BJ (cell line): ENCODE data around the gene MARCHF5. TPM values are rescaled to one million over a fixed set of nuclear protein-coding genes. Genes with fewer than 3 reads are reported as not detected.
"Not testable (repeated sequence)": the region's sequence is repeated elsewhere in the genome, so short reads cannot be mapped to it uniquely, and the experiment has no call there.

Experiments used
- CTCF ChIA-PET: fragments of 350-600 bp; formaldehyde crosslinking; extraction: SDS; loops from one replicate; lab custom pipeline; 2021; ENCODE audit warnings: antibody characterized with exemption, inconsistent platforms; lab: Yijun Ruan, JAX
- POLR2A ChIA-PET: fragments of 300-600 bp; sonication (Branson Sonifier 250); formaldehyde crosslinking; extraction: SDS; loops from one replicate; lab custom pipeline; 2021; ENCODE audit warnings: antibody characterized with exemption; lab: Charles Lee
- DNase-seq: peaks from one replicate; pipeline ENCODE4 v3.0.0-alpha.2; 2011; ENCODE audit warnings: low read depth
- H3K27me3 ChIP-seq: 2 replicates; pipeline ENCODE4 v1.6.0; 2011; ENCODE audit warnings: low read length; ENCODE audit not compliant: control insufficient read depth, insufficient read depth
- H3K36me3 ChIP-seq: 2 replicates; pipeline ENCODE4 v1.5.1; 2011; ENCODE audit warnings: low read length; ENCODE audit not compliant: control insufficient read depth, insufficient read depth
- H3K4me3 ChIP-seq: 2 replicates; pipeline ENCODE4 v1.5.1; 2011; ENCODE audit warnings: low read depth, mild to moderate bottlenecking, control low read depth, low read length
- CTCF ChIP-seq: IDR thresholded peaks from 2 replicates; pipeline ENCODE4 v1.5.1; 2011; ENCODE audit warnings: low read depth, mild to moderate bottlenecking, control low read depth, inconsistent platforms, low read length, moderate library complexity; ENCODE audit not compliant: insufficient read depth
- polyA plus RNA-seq: library from polyadenylated mRNA; depleted of rRNA; stranded (reverse); fragments of >200 nt; gene quantifications from 2 replicates; pipeline ENCODE4 v1.2.3, GENCODE V29; 2011; rRNA removed
- small RNA-seq: library from RNA; depleted of rRNA; stranded (forward); fragments of <200 nt; gene quantifications from one replicate; pipeline ENCODE3, GENCODE V24; 2012; ENCODE audit warnings: low replicate concordance, low read depth; ENCODE audit not compliant: insufficient read length

Gene MARCHF5
- polyA plus RNA-seq, 1 experiment, result 13.1 TPM

- ChIA-PET CTCF (no interaction called here), POLR2A (no interaction called here)
Measured at GRCh38 chr10:92384741-92385140, 93.8 kb downstream of the MARCHF5 start.

GRCh38 chr10:92385831-92386230 is 94.9 kb downstream of the MARCHF5 start:
- no peak for TF ChIP-seq CTCF
- DNase-seq, result no peak
- POLR2A ChIA-PET, result no interaction called here
- H3K4me3 ChIP-seq, result no peak overlapping the region
- CTCF ChIA-PET, result no interaction called here
- H3K27me3 ChIP-seq, result no peaks in the 10 kb centered on the region
- H3K36me3 ChIP-seq, result no peaks in the 10 kb centered on the region

More at GRCh38 chr10:92384741-92385140, 93.8 kb downstream of the MARCHF5 start:
- peaks cover 2% of the 10 kb centered on the region; the same call in 1 of the 2 replicates for H3K27me3 ChIP-seq
- DNase-seq, result no peak
- no peaks in the 10 kb centered on the region for H3K36me3 ChIP-seq
- no peak for TF ChIP-seq CTCF
- no peak overlapping the region for H3K4me3 ChIP-seq

DNA sequence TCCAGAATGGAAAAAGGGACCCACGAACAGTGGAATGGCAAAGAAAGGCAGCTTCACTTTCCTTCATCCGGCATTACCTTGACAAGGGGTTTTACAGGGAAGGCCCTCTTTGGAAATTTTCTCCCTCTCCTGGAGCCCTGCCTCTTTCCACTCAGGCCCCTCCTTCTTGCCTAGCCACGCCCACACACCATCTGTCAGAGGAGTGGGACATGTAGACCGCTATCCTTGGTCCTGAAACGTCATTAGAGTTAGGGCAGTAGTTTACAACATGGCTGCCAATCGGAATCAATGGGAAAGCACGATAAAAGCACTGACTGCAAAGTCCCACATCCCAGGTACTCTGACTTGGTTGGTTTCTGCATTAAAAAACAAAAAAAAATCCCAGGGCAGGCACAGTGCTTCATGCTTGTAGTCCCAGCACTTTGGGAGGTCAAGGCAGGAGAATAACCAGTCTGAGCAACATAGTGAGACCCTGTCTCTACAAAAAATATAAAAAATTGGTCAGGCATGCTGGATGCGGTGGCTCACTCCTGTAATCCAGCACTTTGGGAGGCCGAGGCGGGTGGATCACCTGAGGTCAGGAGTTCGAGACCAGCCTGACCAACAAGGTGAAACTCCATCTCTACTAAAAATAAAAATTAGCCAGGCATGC is 96.4 kb downstream of the MARCHF5 start:
- TF ChIP-seq CTCF, result no peak
- ChIA-PET CTCF (no interaction called here), POLR2A (no interaction called here)
- H3K27me3 ChIP-seq, result no peaks in the 10 kb centered on the region
- DNase-seq, result no peak
- no peak overlapping the region for H3K4me3 ChIP-seq
- H3K36me3 ChIP-seq, result no peaks in the 10 kb centered on the region

GRCh38 chr10:92393173-92393572 is 102.2 kb downstream of the MARCHF5 start:
- H3K4me3 ChIP-seq, CTCF ChIA-PET, H3K36me3 ChIP-seq, DNase-seq, H3K27me3 ChIP-seq, POLR2A ChIA-PET: not testable (repeated sequence)

DNA sequence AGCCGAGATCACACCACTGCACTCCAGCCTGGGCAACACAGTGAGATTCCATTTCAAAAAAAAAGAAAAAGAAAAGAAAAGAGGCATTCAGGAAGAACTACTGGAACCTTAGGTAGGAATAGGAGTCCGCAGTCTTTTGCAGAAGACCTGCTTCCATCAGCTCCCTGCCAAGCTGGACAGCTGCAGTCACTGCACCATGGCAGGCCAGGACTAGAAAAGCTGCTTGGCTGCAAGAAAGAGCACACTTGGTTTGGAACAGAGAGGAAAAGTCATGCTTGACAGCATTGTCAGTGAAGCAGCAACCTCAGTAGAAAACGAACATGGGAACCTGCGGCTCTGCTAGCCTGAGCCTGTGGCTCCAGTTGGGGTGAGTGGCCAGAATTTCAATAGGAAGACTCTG is 104.3 kb downstream of the MARCHF5 start:
- POLR2A ChIA-PET, result no interaction called here
- CTCF ChIA-PET, result interaction anchor here (0.7 kb wide), 1 partner anchor 546 kb away, joined by 3 read pairs; no protein-coding TSS in a partner anchor
- H3K27me3 ChIP-seq, result no peaks in the 10 kb centered on the region; the same call in 1 of the 2 replicates
- no peaks in the 10 kb centered on the region for H3K36me3 ChIP-seq
- no peak overlapping the region for H3K4me3 ChIP-seq
- TF ChIP-seq CTCF, result no peak
- no peak for DNase-seq

GRCh38 chr10:92402234-92402633 is 111.3 kb downstream of the MARCHF5 start:
- H3K36me3 ChIP-seq, POLR2A ChIA-PET, H3K27me3 ChIP-seq, CTCF ChIA-PET, H3K4me3 ChIP-seq, DNase-seq: not testable (repeated sequence)

Small RNA genes within 50 kb of the gene (small RNA-seq; reads per million reads assigned to genes)
- gene RF00019 (not detected), gene RNY3P12 (not detected)

Other genes starting within 250 kb of the MARCHF5 start
- 0.28 TPM in 2 replicates for gene CPEB3, start 89 bp upstream of the MARCHF5 start, polyA plus RNA-seq